GM12872 (cell line): Measurements from ENCODE around the gene ASH1L.
A peak's percentile ranks its signal among the peaks of the same experiment; 100 is the strongest.

Experiments
- TF ChIP-seq, protein P1 (sequence below): IDR thresholded peaks from 3 replicates; pipeline ENCODE4 v1.5.1; 2011; ENCODE audit warnings: low read depth, mild to moderate bottlenecking, low read length, moderate library complexity; ENCODE audit not compliant: insufficient read depth

Gene ASH1L

GRCh38 chr1:155514582-155515187 lies 47.9 kb downstream of the ASH1L start:
- TF ChIP-seq, protein P1, sequence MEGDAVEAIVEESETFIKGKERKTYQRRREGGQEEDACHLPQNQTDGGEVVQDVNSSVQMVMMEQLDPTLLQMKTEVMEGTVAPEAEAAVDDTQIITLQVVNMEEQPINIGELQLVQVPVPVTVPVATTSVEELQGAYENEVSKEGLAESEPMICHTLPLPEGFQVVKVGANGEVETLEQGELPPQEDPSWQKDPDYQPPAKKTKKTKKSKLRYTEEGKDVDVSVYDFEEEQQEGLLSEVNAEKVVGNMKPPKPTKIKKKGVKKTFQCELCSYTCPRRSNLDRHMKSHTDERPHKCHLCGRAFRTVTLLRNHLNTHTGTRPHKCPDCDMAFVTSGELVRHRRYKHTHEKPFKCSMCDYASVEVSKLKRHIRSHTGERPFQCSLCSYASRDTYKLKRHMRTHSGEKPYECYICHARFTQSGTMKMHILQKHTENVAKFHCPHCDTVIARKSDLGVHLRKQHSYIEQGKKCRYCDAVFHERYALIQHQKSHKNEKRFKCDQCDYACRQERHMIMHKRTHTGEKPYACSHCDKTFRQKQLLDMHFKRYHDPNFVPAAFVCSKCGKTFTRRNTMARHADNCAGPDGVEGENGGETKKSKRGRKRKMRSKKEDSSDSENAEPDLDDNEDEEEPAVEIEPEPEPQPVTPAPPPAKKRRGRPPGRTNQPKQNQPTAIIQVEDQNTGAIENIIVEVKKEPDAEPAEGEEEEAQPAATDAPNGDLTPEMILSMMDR, result no peak

DNA sequence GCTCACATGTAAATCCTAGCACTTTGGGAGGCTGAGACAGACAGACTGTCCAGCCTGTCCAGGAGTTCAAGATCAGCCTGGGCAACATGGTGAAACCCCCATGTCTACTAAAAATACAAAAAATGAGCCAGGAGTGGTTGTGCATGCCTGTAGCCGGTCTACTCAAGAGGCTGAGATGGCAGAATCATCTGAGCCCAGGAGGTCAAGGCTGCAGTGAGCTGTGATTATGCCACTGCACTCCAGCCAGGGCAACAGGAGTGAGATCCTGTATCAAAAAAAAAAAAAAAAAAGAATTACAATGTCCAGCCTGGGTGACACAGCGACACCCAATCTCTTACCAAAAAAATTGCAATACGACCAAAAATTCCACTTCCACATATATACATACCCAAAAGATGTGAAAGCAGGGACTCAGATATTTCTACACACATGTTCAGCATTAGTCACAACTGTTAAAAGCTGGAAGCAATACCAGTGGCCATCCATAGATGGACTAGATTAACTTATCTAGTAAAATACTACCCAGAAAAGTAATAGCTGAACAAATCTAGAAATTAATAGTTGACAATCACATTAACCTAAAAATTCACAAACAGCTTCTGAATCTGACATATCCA lies 49.2 kb downstream of the ASH1L start:
- TF ChIP-seq, protein P1, result no peak

- TF ChIP-seq, protein P1, result no peak
Measured at GRCh38 chr1:155509064-155509463, 53.5 kb downstream of the ASH1L start.

GRCh38 chr1:155507945-155508344 lies 54.7 kb downstream of the ASH1L start:
- TF ChIP-seq, protein P1, result no peak

DNA sequence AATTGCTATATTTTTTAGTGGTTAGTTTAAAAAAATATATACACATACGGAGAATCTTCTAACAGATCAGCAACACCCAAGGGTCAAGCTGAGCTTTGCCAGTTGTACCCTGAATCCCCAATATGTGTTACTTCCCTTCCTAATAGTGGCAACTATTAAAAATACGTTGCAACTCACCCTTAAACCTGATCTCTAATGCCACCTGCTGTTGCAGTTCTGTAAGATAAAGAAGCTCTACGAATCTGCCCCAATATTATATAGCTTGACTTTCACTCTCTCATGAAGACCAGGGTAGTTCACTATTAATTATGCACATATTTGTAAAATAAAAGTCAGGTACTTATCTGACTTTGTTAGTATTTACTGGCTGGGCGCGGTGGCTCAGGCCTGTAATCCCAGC lies 58.4 kb downstream of the ASH1L start:
- TF ChIP-seq, protein P1, result peak; percentile 42; the same call in 1 of the 3 replicates

DNA sequence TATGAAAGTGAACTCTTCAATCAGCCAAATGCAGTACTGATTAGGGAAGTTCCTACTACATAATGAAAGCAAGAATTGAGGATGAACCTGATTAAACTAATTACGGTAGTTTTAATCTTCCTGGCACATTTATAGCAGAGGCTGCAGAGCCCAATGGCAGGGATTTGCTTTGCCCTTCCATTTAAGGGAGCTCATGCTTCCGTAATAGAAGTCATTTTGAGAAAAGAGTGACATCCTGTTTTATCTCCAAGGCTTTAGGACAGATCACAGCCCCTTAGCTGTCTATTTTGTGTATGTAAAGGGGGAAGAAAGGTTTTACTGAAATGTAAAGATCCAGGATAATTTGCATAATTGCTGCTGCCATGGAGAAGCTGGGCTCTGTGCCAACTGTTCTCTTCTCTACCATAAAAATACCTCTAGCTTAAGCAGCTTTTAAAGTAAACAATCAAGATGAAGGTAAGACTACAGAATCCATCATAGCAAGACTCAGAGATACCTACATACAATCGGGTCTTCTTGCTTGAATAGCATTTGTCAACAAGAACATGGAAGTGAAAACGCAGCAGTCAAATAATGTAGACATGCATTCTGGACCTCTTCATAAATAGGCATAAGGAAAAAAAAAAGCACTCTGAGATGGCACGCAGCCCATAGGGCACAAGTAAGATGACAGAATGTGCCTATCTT lies 62.5 kb downstream of the ASH1L start:
- TF ChIP-seq, protein P1, result no peak

DNA sequence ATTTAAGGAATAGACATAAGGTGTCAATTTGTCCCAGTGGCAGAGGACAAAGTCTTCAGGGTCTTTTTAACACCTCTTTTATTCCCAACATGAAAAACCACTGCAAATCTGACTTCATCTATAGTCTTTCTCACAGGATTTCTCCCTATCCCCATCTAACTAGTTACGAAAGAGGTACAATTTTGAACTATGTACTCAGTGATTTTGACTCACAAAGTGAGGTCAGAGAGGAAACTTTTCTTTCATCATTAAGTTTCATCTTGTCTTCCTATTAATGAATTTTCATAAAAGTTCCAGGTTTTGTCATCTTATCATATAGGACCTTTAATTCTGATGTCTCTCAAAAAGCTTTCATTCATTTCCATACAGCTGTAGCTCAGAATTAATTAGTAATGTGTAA lies 63.3 kb downstream of the ASH1L start:
- TF ChIP-seq, protein P1, result no peak
